K562 (cell line): ENCODE results near the gene EPHA2. TPM values are rescaled to one million over a fixed set of nuclear protein-coding genes. Genes with fewer than 3 reads are reported as not detected.

Source experiments
- ARID3B ChIP-seq: fragments of 250-450 bp; sonication (Bioruptor Pico); IDR thresholded peaks from 2 replicates; pipeline ENCODE4 v1.4.0; 2020; ENCODE audit warnings: borderline replicate concordance
- CHD2 ChIP-seq: IDR thresholded peaks from 2 replicates; pipeline ENCODE4 v1.6.1; 2011; ENCODE audit warnings: low read depth, low read length
- E2F3 ChIP-seq: fragments of 250-450 bp; sonication (Bioruptor Pico); IDR thresholded peaks from 2 replicates; pipeline ENCODE4 v1.4.0; 2020; ENCODE audit warnings: mild to moderate bottlenecking
- EP300 ChIP-seq: IDR thresholded peaks from 2 replicates; pipeline ENCODE4 v1.6.1; 2012; ENCODE audit warnings: low read length, improper control_type of control experiment
- FOXM1 ChIP-seq, 2 experiments: fragments of 450-650 bp in 1 of 2; sonication (generic) in 1 of 2; formaldehyde crosslinking in 1 of 2; IDR thresholded peaks; 2 replicates each; pipeline versions ENCODE4 v1.6.1 to v1.9.0; 2017 to 2022; ENCODE audit warnings: low read depth in 2 of 2, mild to moderate bottlenecking in 2 of 2, missing genetic modification reagents in 1 of 2, moderate library complexity in 1 of 2
- GATA2 ChIP-seq: sonication (generic); formaldehyde crosslinking; IDR thresholded peaks from 2 replicates; pipeline ENCODE4 v1.4.0; 2020; ENCODE audit warnings: mild to moderate bottlenecking, missing genetic modification reagents
- HDAC1 ChIP-seq, 2 experiments: fragments of 450-650 bp; IDR thresholded peaks; 2 replicates each; pipeline ENCODE4 v1.6.1; 2016 to 2017; ENCODE audit warnings: inconsistent platforms in 1 of 2, mild to moderate bottlenecking in 1 of 2, moderate library complexity in 1 of 2
- MNT ChIP-seq, 2 experiments: fragments of 450-650 bp; conservative IDR thresholded peaks; 2 replicates each; pipeline ENCODE4 v1.6.1; 2017; ENCODE audit warnings: mild to moderate bottlenecking in 2 of 2, moderate library complexity in 2 of 2
- MYNN ChIP-seq, 2 experiments: sonication (generic); formaldehyde crosslinking in 1 of 2; IDR thresholded peaks; 2 replicates each; pipeline versions ENCODE4 v1.5.0 to v1.6.1; 2016 to 2020; ENCODE audit warnings: antibody characterized with exemption in 1 of 2, missing genetic modification reagents in 1 of 2
- NR4A1 ChIP-seq, 2 experiments: fragments of 250-450 bp in 1 of 2; fragments of 450-650 bp in 1 of 2; sonication (Bioruptor Pico) in 1 of 2; IDR thresholded peaks; 2 replicates each; pipeline versions ENCODE4 v1.4.0 to v1.6.1; 2016 to 2020; ENCODE audit warnings: mild to moderate bottlenecking in 2 of 2, missing compliant biosample characterization in 1 of 2, missing genetic modification characterization in 1 of 2, moderate library complexity in 1 of 2
- POLR2B ChIP-seq: fragments of 450-650 bp; IDR thresholded peaks from 2 replicates; pipeline ENCODE4 v1.6.1; 2018; ENCODE audit warnings: low read depth; ENCODE audit not compliant: partially characterized antibody
- SMARCE1 ChIP-seq: fragments of 450-650 bp; IDR thresholded peaks from 2 replicates; pipeline ENCODE4 v1.7.1; 2016; ENCODE audit warnings: mild to moderate bottlenecking
- USF1 ChIP-seq: sonication (generic); formaldehyde crosslinking; IDR thresholded peaks from 2 replicates; pipeline ENCODE4 v1.9.0; 2022; ENCODE audit warnings: mild to moderate bottlenecking, missing genetic modification reagents
- ZBTB11 ChIP-seq, 3 experiments: fragments of 200-800 bp in 1 of 3; fragments of 250-450 bp in 1 of 3; fragments of 450-650 bp in 1 of 3; sonication (Bioruptor Pico) in 1 of 3; sonication (Bioruptor generic) in 1 of 3; formaldehyde crosslinking in 1 of 3; IDR thresholded peaks; 2 replicates each; pipeline versions ENCODE4 v1.6.1 to v1.8.0; 2016 to 2022; ENCODE audit warnings: mild to moderate bottlenecking in 2 of 3, missing genetic modification characterization in 2 of 3, missing compliant biosample characterization in 1 of 3, moderate library complexity in 1 of 3
- ZBTB7A ChIP-seq: IDR thresholded peaks from 2 replicates; pipeline ENCODE4 v1.6.1; 2011; ENCODE audit warnings: low read depth, mild to moderate bottlenecking, low read length, moderate library complexity, borderline replicate concordance; ENCODE audit not compliant: control insufficient read depth
- ZFP36 ChIP-seq: fragments of 150-350 bp; IDR thresholded peaks from 2 replicates; pipeline ENCODE4 v1.6.1; 2018; ENCODE audit warnings: low read length, low read depth; ENCODE audit not compliant: partially characterized antibody
- ZFX ChIP-seq: sonication (generic); formaldehyde crosslinking; IDR thresholded peaks from 2 replicates; pipeline ENCODE4 v1.8.0; 2022; ENCODE audit warnings: mild to moderate bottlenecking, missing genetic modification reagents, moderate library complexity
- ZNF175 ChIP-seq: fragments of 200-800 bp; sonication (Bioruptor generic); IDR thresholded peaks from 2 replicates; pipeline ENCODE4 v1.6.1; 2016; ENCODE audit warnings: low read depth, mild to moderate bottlenecking, missing genetic modification characterization, missing compliant biosample characterization
- polyA plus RNA-seq, 8 experiments: library from polyadenylated mRNA; depleted of rRNA in 4 of 8; stranded (reverse) in 5 of 8; unstranded in 3 of 8; fragments of >200 nt; fragmentation: Nextera tagmentation in 2 of 8; fragmentation: Illumina TruSeq in 1 of 8; extraction: Ambion mirVana in 2 of 8; extraction: Trizol in 1 of 8; gene quantifications; 2 replicates each; pipeline versions ENCODE4 v1.2.1 to v1.2.3, GENCODE V29; 2011 to 2014; ENCODE audit warnings: inconsistent platforms in 1 of 8, missing spikeins in 1 of 8
- total RNA-seq, 7 experiments: library from RNA; depleted of rRNA in 6 of 7; stranded (reverse); fragments of >200 nt in 6 of 7; fragmentation: Illumina TruSeq in 2 of 7; extraction: Trizol in 2 of 7; gene quantifications; 2 replicates each; pipeline versions ENCODE4 v1.2.1 to v1.2.3, GENCODE V29; 2011 to 2021; ENCODE audit warnings: low replicate concordance in 1 of 7

Gene EPHA2
- total and polyA plus RNA-seq, 9 of the 15 experiments (the other 6 are each of a cell fraction or from before 2014, with no cell fraction given), result 0.04 to 0.40 (median 0.07) TPM; not detected in 4

GRCh38 chr1:16173447-16174260 lies 17.8 kb upstream of the EPHA2 start (continued):
- TF ChIP-seq ARID3B (CRISPR knock-in tag) (peak; percentile 80; the same call in 1 of the 2 replicates), ZNF175 (CRISPR knock-in tag) (no peak), E2F3 (no peak), ZBTB11 (CRISPR knock-in tag; IDR thresholded peaks at IDR 0.05) (no peak), NR4A1 (CRISPR knock-in tag; IDR thresholded peaks at IDR 0.05) (no peak), NR4A1 (tag; IDR thresholded peaks at IDR 0.05) (0 out of 2 replicates have a peak, but pooled peaks have one; percentile 8), POLR2B (peak; percentile 7), ZBTB7A (peak; percentile 16; the same call in 1 of the 2 replicates), GATA2 (CRISPR knock-in tag) (peak; percentile 5; the same call in 1 of the 2 replicates), ZFX (peak; percentile 0), EP300 (no peak), FOXM1 (IDR thresholded peaks at IDR 0.05; ENCODE audit: low read depth) (no peak), FOXM1 (CRISPR knock-in tag; IDR thresholded peaks at IDR 0.05; ENCODE audit: low read depth) (0 out of 2 replicates have a peak, but pooled peaks have one; percentile 52), MNT (conservative IDR thresholded peaks at IDR 0.05) (no peak), CHD2 (no peak), MYNN (IDR thresholded peaks at IDR 0.05) (no peak), MYNN (CRISPR knock-in tag; IDR thresholded peaks at IDR 0.05) (no peak), HDAC1 (IDR thresholded peaks at IDR 0.05) (no peak; a peak in 1 of 4 replicates), SMARCE1 (peak; percentile 13; the same call in 1 of the 2 replicates), USF1 (CRISPR knock-in tag) (peak; percentile 32; the same call in 1 of the 2 replicates), ZFP36 (peak; percentile 55)
